Small intestine (tissue), 7 donors: ENCODE measurements around the gene CYFIP1. TPM values are rescaled to one million over a fixed set of nuclear protein-coding genes. Genes with fewer than 3 reads are reported as not detected.

ENCODE experiments used
- DNase-seq, 2 donors: peaks; one replicate each; pipeline versions ENCODE4 v3.0.0 to v3.0.0-alpha.2; 2013
- FAIRE-seq: peaks from 2 replicates; lab custom pipeline; 2012; peaks lifted over from hg19 to GRCh38; lab: Jason Lieb, UNC
- H3K27ac ChIP-seq, 3 donors: one replicate each; pipeline ENCODE4 v1.5.1; 2013; ENCODE audit warnings: low read length in 2 of 3, mild to moderate bottlenecking in 2 of 3, control low read depth in 1 of 3, inconsistent platforms in 1 of 3, low read depth in 1 of 3, moderate library complexity in 1 of 3
- H3K27me3 ChIP-seq, 3 donors: one replicate each; pipeline ENCODE4 v1.6.1; 2013; ENCODE audit warnings: low read length in 3 of 3, inconsistent platforms in 1 of 3; ENCODE audit not compliant: control insufficient read depth in 3 of 3, insufficient read depth in 3 of 3
- H3K36me3 ChIP-seq, 3 donors: one replicate each; pipeline ENCODE4 v1.6.1; 2013; ENCODE audit warnings: low read length in 3 of 3, inconsistent platforms in 1 of 3, low read depth in 1 of 3, mild to moderate bottlenecking in 1 of 3, moderate library complexity in 1 of 3; ENCODE audit not compliant: control insufficient read depth in 3 of 3, insufficient read depth in 2 of 3
- H3K4me1 ChIP-seq, 3 donors: one replicate each; pipeline ENCODE4 v1.6.1; 2013; ENCODE audit warnings: low read length in 2 of 3, inconsistent platforms in 1 of 3, low read depth in 1 of 3, mild to moderate bottlenecking in 1 of 3, moderate library complexity in 1 of 3; ENCODE audit not compliant: control insufficient read depth in 3 of 3, insufficient read depth in 2 of 3
- H3K4me3 ChIP-seq, 3 donors: one replicate each; pipeline ENCODE4 v1.5.1; 2013; ENCODE audit warnings: low read length in 3 of 3, control low read depth in 1 of 3, inconsistent platforms in 1 of 3, low read depth in 1 of 3, mild to moderate bottlenecking in 1 of 3, moderate library complexity in 1 of 3
- H3K9me3 ChIP-seq, 2 donors: one replicate each; pipeline ENCODE4 v1.6.1; 2013; ENCODE audit warnings: low read depth in 1 of 2, low read length in 1 of 2; ENCODE audit not compliant: control insufficient read depth in 2 of 2, insufficient read depth in 1 of 2
- WGBS, 3 donors: extraction: QIAGEN DNeasy Blood & Tissue Kit; methylation state at CpG; one replicate each; pipeline ENCODE4 v1.1.7; 2013; 5-methylcytosine and 5-hydroxymethylcytosine counted together
- polyA plus RNA-seq, 4 donors: library from polyadenylated mRNA; stranded (reverse) in 3 of 4; unstranded in 1 of 4; fragments of 200-250 nt in 3 of 4; fragments of 120-200 nt in 1 of 4; gene quantifications; one replicate each; pipeline versions ENCODE4 v1.2.1 to v1.2.3, GENCODE V29; 2013
- donor health status: healthy with polysubstance abuse.
- donor health status: control.
- donor health status: control.
- donor health status: Bipolar disorder and iron deficiency.
- donor health status: healthy.

The CYFIP1 gene
- polyA plus RNA-seq, 4 donors, result 35.9 to 93.9 (median 51.8) TPM

- Histone ChIP-seq H3K4me1 (peaks cover 0 to 3% (median 0%) of the 10 kb centered on the region in 3 donors), H3K27me3 (no peaks in the 10 kb centered on the region), H3K36me3 (peaks cover 0 to 15% (median 0%) of the 10 kb centered on the region in 3 donors), H3K4me3 (no peak overlapping the region), H3K9me3 (no peaks in the 10 kb centered on the region), H3K27ac (peak overlapping the region in 1 of 3 donors; percentile 57)
- FAIRE-seq (no peak), DNase-seq (no peak)
- 70 to 88% (median 81%) methylated on average over 12 of the region's 12 CpGs for WGBS, 3 donors
Observed at GRCh38 chr15:22963641-22964040, 16.5 kb downstream of the CYFIP1 start.

- WGBS, 3 donors, result 88 to 92% (median 89%) methylated on average over 12 of the region's 12 CpGs
- Histone ChIP-seq H3K27me3 (no peaks in the 10 kb centered on the region), H3K4me3 (no peak overlapping the region), H3K4me1 (peaks cover 0 to 3% (median 0%) of the 10 kb centered on the region in 3 donors), H3K9me3 (no peaks in the 10 kb centered on the region), H3K27ac (no peak overlapping the region), H3K36me3 (peaks cover 0 to 13% (median 0%) of the 10 kb centered on the region in 3 donors)
- DNase-seq, result no peak
- FAIRE-seq, result no peak
Observed at GRCh38 chr15:22962611-22963010, 17.6 kb downstream of the CYFIP1 start.

DNA sequence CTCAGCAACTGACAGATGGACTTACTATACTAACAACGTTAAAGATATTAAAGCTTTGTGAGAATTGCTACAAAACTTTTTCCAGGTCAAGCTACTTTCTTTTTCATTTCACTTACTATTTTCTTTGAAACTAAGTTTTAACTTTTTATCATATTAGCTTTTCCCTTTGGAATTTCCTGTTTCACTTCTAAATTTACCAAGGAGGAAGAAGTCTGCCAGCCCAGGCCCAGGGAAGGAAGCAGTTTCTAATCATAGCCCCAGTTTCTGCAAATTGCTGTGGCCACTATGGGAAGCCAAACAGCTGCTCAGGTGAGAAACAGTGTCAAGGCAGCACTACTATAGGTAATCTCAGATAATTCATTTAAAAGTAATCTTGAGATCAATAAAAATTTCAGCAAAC lies 18.4 kb downstream of the CYFIP1 start:
- Histone ChIP-seq H3K4me3 (no peak overlapping the region), H3K27me3 (no peaks in the 10 kb centered on the region), H3K36me3 (peaks cover 0 to 10% (median 0%) of the 10 kb centered on the region in 3 donors), H3K27ac (peak overlapping the region in 1 of 3 donors; percentile 40), H3K4me1 (peaks cover 0 to 3% (median 0%) of the 10 kb centered on the region in 3 donors), H3K9me3 (no peaks in the 10 kb centered on the region)
- FAIRE-seq (no peak), DNase-seq (no peak)
- 4 to 14% (median 9%) methylated on average over 1 of the region's 1 CpG for WGBS, 3 donors

- DNase-seq, result no peak
- no peak for FAIRE-seq
- WGBS, 3 donors, result 92 to 96% (median 93%) methylated on average over 8 of the region's 8 CpGs
- Histone ChIP-seq H3K27ac (no peak overlapping the region), H3K9me3 (no peaks in the 10 kb centered on the region), H3K36me3 (peaks cover 0 to 5% (median 0%) of the 10 kb centered on the region in 3 donors), H3K27me3 (no peaks in the 10 kb centered on the region), H3K4me1 (peaks cover 0 to 3% (median 0%) of the 10 kb centered on the region in 3 donors), H3K4me3 (no peak overlapping the region)
Observed at GRCh38 chr15:22960556-22960955, 19.6 kb downstream of the CYFIP1 start.

DNA sequence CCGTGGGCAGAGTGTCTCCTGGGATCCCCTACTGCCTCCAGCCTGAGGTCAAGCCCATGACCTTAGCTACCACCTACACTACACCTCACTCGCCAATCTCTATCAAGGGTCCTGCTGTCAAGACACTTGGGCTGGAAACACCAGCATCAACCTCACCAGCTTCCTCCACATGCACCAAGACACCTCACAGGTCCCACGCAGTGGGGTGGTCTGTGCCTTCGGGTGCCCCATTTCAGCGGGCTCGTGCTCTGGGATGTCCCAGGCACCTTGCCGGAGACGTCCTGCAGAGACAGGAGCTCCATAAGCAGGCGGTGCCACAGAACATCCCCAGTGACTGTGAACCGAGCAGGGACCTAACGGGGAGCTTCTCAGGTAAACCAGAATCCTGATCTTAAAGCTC lies 20.0 kb downstream of the CYFIP1 start:
- Histone ChIP-seq H3K9me3 (no peaks in the 10 kb centered on the region), H3K4me1 (peaks cover 0 to 3% (median 0%) of the 10 kb centered on the region in 3 donors), H3K36me3 (peaks cover 0 to 5% (median 0%) of the 10 kb centered on the region in 3 donors), H3K4me3 (no peak overlapping the region), H3K27me3 (no peaks in the 10 kb centered on the region), H3K27ac (no peak overlapping the region)
- FAIRE-seq, result no peak
- 89 to 96% (median 95%) methylated on average over 11 of the region's 11 CpGs for WGBS, 3 donors
- no peak for DNase-seq

- no peak for FAIRE-seq
- H3K36me3 ChIP-seq, result peaks cover 0 to 5% (median 0%) of the 10 kb centered on the region in 3 donors
- WGBS, 3 donors, result 89 to 94% (median 91%) methylated on average over 32 to 33 of the region's 33 CpGs
- no peaks in the 10 kb centered on the region for H3K27me3 ChIP-seq
- H3K4me1 ChIP-seq, result peaks cover 0 to 3% (median 0%) of the 10 kb centered on the region in 3 donors
- no peaks in the 10 kb centered on the region for H3K9me3 ChIP-seq
- H3K4me3 ChIP-seq, result no peak overlapping the region
- no peak overlapping the region for H3K27ac ChIP-seq
- DNase-seq, result no peak
Observed at GRCh38 chr15:22959321-22960101, 20.7 kb downstream of the CYFIP1 start.

DNA sequence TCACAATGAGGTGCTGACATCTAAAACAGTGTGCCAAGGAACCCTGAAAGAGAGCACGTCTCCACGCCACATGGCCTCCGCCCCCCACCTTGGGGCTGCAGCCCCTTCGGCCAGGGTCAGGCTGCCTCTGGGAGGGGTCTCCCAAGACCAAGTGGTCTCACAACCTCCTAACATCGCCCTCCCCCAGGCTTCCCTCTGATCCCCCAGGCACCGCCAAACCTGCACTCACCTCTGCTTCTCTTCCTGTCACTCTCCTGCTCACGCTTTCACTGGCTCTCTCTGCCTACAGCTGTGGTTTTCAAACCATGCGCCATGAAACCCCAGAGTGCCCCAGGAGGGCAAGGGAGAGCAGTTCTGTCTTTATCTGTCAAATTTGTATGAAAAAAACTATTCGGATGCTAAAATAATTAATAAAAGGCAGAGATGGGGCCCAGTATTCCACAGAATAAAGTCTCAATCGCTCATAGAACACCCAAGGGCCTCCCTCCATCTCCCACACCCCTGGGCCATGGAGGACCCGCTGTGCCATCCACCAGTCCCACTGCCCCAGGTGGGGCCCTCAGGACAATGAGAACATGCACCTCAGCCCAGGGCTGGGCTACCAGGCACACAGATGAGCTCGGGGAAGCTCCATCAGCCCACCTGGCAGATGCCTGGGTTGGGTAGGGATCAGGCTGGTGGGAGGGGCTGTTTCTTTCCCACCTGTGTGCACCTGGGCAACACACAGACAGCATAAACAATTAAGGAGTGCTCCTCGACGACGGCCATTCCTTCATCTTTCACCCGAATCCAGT lies 21.5 kb downstream of the CYFIP1 start:
- no peak for DNase-seq
- FAIRE-seq, result no peak

DNA sequence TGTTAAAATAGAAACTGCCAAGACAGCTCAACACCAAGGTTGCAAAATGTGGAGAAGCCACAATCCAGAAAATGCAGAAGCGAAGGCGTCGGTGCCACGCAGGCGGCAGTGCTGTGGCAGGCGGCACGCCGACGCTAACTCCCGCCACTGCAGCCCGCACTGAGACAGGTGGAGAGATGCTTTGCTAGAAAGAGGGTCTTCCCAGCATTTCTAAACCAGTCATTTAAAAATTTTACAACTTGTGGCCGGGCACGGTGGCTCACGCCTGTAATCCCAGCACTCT lies 23.2 kb downstream of the CYFIP1 start:
- 84 to 97% (median 89%) methylated on average over 14 of the region's 14 CpGs for WGBS, 3 donors
- no peak for DNase-seq
- H3K36me3 ChIP-seq, result peaks cover 0 to 6% (median 0%) of the 10 kb centered on the region in 3 donors
- no peaks in the 10 kb centered on the region for H3K4me1 ChIP-seq
- no peak overlapping the region for H3K27ac ChIP-seq
- no peak overlapping the region for H3K4me3 ChIP-seq
- H3K27me3 ChIP-seq, result no peaks in the 10 kb centered on the region
- FAIRE-seq, result no peak
- no peaks in the 10 kb centered on the region for H3K9me3 ChIP-seq

More for the DNA sequence above, 21.5 kb downstream of the CYFIP1 start:
- Histone ChIP-seq H3K36me3 (peaks cover 0 to 7% (median 0%) of the 10 kb centered on the region in 3 donors), H3K27me3 (no peaks in the 10 kb centered on the region), H3K4me1 (peaks cover 0 to 3% (median 0%) of the 10 kb centered on the region in 3 donors), H3K27ac (no peak overlapping the region), H3K9me3 (no peaks in the 10 kb centered on the region), H3K4me3 (no peak overlapping the region)
- WGBS, 3 donors, result 83 to 86% (median 85%) methylated on average over 16 of the region's 16 CpGs
